BJ (cell line): Measurements from ENCODE around the gene S100B. TPM values are rescaled to one million over a fixed set of nuclear protein-coding genes. Genes with fewer than 3 reads are reported as not detected.

Source experiments
- CTCF ChIA-PET: fragments of 350-600 bp; formaldehyde crosslinking; extraction: SDS; loops from one replicate; lab custom pipeline; 2021; ENCODE audit warnings: antibody characterized with exemption, inconsistent platforms; lab: Yijun Ruan, JAX
- POLR2A ChIA-PET: fragments of 300-600 bp; sonication (Branson Sonifier 250); formaldehyde crosslinking; extraction: SDS; loops from one replicate; lab custom pipeline; 2021; ENCODE audit warnings: antibody characterized with exemption; lab: Charles Lee
- DNase-seq: peaks from one replicate; pipeline ENCODE4 v3.0.0-alpha.2; 2011; ENCODE audit warnings: low read depth
- H3K27me3 ChIP-seq: 2 replicates; pipeline ENCODE4 v1.6.0; 2011; ENCODE audit warnings: low read length; ENCODE audit not compliant: control insufficient read depth, insufficient read depth
- H3K36me3 ChIP-seq: 2 replicates; pipeline ENCODE4 v1.5.1; 2011; ENCODE audit warnings: low read length; ENCODE audit not compliant: control insufficient read depth, insufficient read depth
- H3K4me3 ChIP-seq: 2 replicates; pipeline ENCODE4 v1.5.1; 2011; ENCODE audit warnings: low read depth, mild to moderate bottlenecking, control low read depth, low read length
- polyA minus RNA-seq: library from RNA; depleted of rRNA, polyadenylated mRNA; stranded (reverse); fragments of >200 nt; gene quantifications from 2 replicates; pipeline ENCODE4 v1.2.3, GENCODE V29; 2011; rRNA and poly(A)+ RNA removed
- polyA plus RNA-seq: library from polyadenylated mRNA; depleted of rRNA; stranded (reverse); fragments of >200 nt; gene quantifications from 2 replicates; pipeline ENCODE4 v1.2.3, GENCODE V29; 2011; rRNA removed
- TF ChIP-seq, protein P1 (sequence below): IDR thresholded peaks from 2 replicates; pipeline ENCODE4 v1.5.1; 2011; ENCODE audit warnings: low read depth, mild to moderate bottlenecking, control low read depth, inconsistent platforms, low read length, moderate library complexity; ENCODE audit not compliant: insufficient read depth

S100B gene
- polyA plus RNA-seq (not detected in 2 replicates), polyA minus RNA-seq (not detected in 2 replicates)

DNA sequence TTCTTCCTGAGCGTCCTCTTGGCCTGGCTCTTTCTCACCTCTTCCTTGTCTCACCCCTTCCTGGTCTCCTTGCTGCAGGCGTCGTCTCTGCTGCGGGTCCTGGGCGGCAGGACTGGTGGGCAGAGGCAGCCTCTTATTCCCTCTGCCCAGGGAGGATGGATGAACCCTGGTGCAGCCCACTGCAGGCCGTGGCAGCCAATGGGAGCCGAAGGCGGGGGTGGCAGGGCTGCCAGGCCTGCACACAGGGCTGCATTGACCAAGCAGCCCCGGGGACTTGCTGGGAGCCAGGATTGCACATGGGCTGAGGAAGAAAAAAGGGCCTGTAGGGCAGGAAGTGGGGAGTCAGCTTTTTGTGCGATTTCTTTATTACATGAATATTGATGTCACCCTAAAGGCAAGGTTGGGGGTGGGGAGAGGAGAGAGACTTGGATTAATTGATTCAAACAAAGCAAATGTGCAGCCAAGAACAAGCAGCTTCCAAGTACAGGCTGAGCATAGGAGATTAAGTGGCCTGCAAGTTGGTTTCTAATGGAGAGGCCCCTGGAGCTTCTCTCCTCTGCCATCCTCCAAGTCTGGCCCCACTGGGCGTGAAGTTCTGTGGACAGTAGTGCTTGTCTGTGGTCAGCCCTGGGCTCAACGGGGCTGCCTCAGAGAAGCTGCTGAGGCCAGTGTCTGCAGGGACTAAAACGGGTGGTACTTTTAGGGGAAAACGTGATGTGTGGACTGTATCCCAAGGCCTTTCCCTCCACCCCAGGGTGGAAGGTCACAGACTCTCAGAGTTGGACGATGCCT is at the start of gene S100B:
TSS of gene S100B (minus strand) at position 108 of the 792 bp plus-strand sequence. CDS start 2,667 bp downstream, outside the sequence.
- Histone ChIP-seq H3K27me3 (peaks cover 4% of the 10 kb centered on the region), H3K36me3 (no peaks in the 10 kb centered on the region), H3K4me3 (no peak within 1 kb of the TSS)
- no peak for DNase-seq
- POLR2A ChIA-PET, result no interaction called here
- CTCF ChIA-PET, result interaction anchor here (1.5 kb wide), 1 partner anchor 17 kb away, joined by 4 read pairs; no protein-coding TSS in a partner anchor
- TF ChIP-seq, protein P1, sequence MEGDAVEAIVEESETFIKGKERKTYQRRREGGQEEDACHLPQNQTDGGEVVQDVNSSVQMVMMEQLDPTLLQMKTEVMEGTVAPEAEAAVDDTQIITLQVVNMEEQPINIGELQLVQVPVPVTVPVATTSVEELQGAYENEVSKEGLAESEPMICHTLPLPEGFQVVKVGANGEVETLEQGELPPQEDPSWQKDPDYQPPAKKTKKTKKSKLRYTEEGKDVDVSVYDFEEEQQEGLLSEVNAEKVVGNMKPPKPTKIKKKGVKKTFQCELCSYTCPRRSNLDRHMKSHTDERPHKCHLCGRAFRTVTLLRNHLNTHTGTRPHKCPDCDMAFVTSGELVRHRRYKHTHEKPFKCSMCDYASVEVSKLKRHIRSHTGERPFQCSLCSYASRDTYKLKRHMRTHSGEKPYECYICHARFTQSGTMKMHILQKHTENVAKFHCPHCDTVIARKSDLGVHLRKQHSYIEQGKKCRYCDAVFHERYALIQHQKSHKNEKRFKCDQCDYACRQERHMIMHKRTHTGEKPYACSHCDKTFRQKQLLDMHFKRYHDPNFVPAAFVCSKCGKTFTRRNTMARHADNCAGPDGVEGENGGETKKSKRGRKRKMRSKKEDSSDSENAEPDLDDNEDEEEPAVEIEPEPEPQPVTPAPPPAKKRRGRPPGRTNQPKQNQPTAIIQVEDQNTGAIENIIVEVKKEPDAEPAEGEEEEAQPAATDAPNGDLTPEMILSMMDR, result no peak

DNA sequence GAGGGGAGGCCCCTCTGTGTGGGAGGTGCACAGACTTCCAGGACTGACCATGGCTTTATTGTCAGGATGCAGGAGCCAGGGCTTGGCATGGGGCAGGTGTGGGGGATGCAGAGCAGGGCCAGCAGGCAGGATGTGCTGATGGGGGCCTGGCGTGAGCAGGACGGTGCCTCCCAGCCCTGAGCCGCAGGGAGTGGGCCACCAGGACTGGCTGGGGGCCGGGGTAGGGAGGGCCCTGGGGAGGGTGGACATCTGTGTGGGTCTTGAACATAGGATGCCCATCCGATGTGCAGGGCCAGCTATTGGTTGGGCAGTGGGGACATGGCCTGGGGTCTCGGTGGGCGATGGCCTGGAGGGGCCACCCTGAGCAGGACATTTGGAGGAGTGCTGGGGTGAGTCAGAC is 46.2 kb upstream of the S100B start:
- ChIA-PET POLR2A (no interaction called here), CTCF (no interaction called here)
- TF ChIP-seq, protein P1, result no peak
- Histone ChIP-seq H3K36me3 (peaks cover 44% of the 10 kb centered on the region), H3K4me3 (no peak overlapping the region), H3K27me3 (no peaks in the 10 kb centered on the region)
- DNase-seq, result no peak

DNA sequence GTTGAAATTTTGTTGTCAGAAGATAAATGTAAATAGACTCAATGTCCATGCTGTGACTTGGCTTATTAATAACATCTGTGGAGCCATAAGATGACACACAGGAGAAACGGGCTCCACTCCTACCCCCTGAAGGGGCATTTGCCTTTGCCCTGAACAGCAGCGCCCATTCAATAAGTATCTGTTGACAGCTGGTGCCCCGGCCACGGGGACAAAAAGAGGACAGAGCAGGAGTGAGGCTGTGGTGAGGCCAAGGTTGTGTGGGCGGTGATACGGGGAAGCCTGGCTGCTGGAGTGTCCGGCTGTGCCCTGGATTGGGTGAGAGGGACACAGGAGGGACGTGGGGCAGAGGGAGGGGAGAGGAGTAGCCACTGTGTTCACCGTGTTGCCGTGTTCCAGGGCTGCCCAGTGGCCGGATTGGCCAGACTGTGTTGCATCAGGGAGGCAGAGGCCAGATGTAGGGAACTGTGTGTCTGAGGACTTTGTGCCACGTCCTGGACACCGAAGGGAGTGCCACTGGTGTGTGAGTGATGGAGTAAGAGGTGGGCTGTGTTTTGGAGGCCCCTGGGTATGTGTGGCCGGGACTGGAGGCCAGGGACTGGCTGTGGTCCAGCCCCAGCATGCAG is 45.7 kb upstream of the S100B start:
- H3K36me3 ChIP-seq, result peaks cover 46% of the 10 kb centered on the region
- CTCF ChIA-PET, result no interaction called here
- POLR2A ChIA-PET, result no interaction called here
- no peak for DNase-seq
- TF ChIP-seq, protein P1, result no peak
- no peaks in the 10 kb centered on the region for H3K27me3 ChIP-seq
- H3K4me3 ChIP-seq, result no peak overlapping the region

DNA sequence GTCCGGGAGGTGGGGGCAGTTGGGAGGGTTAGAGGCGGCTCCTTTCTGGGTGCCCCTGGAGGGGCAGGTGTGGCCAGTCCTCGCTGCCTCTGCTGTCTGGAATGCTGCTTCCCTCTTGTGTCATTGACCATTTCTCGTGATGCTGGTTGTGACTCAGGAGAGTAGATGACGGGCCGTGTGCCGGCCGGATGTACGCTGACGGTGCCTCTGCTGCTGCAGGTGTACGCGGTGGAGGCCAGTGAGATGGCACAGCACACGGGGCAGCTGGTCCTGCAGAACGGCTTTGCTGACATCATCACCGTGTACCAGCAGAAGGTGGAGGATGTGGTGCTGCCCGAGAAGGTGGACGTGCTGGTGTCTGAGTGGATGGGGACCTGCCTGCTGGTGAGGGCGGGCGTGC is 44.5 kb upstream of the S100B start:
- CTCF ChIA-PET, result no interaction called here
- H3K27me3 ChIP-seq, result no peaks in the 10 kb centered on the region
- TF ChIP-seq, protein P1, result no peak
- no peak for DNase-seq
- POLR2A ChIA-PET, result no interaction called here
- peaks cover 50% of the 10 kb centered on the region for H3K36me3 ChIP-seq
- no peak overlapping the region for H3K4me3 ChIP-seq

DNA sequence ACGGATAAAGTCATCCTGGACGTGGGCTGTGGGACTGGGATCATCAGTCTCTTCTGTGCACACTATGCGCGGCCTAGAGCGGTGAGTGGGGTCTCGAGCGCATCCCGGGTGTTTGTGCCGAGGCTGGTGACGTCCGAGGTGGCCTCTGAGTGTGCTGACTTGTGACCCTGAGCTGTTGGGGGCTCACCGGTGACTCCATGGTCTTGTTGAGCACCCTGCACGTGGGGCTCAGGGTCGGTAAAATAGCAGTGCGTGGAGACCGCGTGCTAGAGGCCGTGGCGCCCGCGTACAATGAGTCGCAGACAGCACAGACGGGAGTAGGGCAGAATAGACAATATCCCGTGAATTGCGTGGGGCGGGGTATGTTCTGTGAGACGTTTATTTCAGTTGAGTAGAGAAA is 43.7 kb upstream of the S100B start:
- Histone ChIP-seq H3K4me3 (no peak overlapping the region), H3K27me3 (no peaks in the 10 kb centered on the region), H3K36me3 (peaks cover 51% of the 10 kb centered on the region)
- TF ChIP-seq, protein P1, result no peak
- ChIA-PET POLR2A (no interaction called here), CTCF (interaction anchor here (1.4 kb wide), 1 partner anchor 9 kb away, joined by 3 read pairs; no protein-coding TSS in a partner anchor)
- no peak for DNase-seq
